HG03571 (cell line): Measurements from ENCODE around the gene IRF2BP2.
"Not testable (repeated sequence)": the region's sequence is repeated elsewhere in the genome, so short reads cannot be mapped to it uniquely, and the experiment has no call there.

ENCODE experiments used
- ATAC-seq: cut with Tn5 transposase; IDR thresholded peaks from one replicate; pipeline ENCODE4 v1.9.1; 2021; ENCODE audit not compliant: unreplicated experiment

Gene IRF2BP2

GRCh38 chr1:234634922-234635321 is 24.9 kb upstream of the IRF2BP2 start:
- not testable (repeated sequence) for ATAC-seq

GRCh38 chr1:234634387-234634786 is 24.4 kb upstream of the IRF2BP2 start:
- ATAC-seq: no peak

- ATAC-seq: no peak
Measured at GRCh38 chr1:234633246-234634003, 23.4 kb upstream of the IRF2BP2 start.

GRCh38 chr1:234632225-234632624 is 22.2 kb upstream of the IRF2BP2 start:
- ATAC-seq: no peak

- ATAC-seq: no peak
Measured at GRCh38 chr1:234631721-234632125, 21.7 kb upstream of the IRF2BP2 start.

- ATAC-seq: no peak
Measured at GRCh38 chr1:234629026-234629425, 19.0 kb upstream of the IRF2BP2 start.

GRCh38 chr1:234628089-234628488 is 18.1 kb upstream of the IRF2BP2 start:
- no peak for ATAC-seq

- ATAC-seq: no peak
Measured at GRCh38 chr1:234627009-234627950, 17.3 kb upstream of the IRF2BP2 start.

GRCh38 chr1:234626391-234626790 is 16.4 kb upstream of the IRF2BP2 start:
- no peak for ATAC-seq

- ATAC-seq: no peak
Measured at GRCh38 chr1:234624724-234625117, 14.7 kb upstream of the IRF2BP2 start.

GRCh38 chr1:234621657-234622335 is 11.8 kb upstream of the IRF2BP2 start:
- no peak for ATAC-seq

GRCh38 chr1:234621127-234621468 is 11.1 kb upstream of the IRF2BP2 start:
- no peak for ATAC-seq

GRCh38 chr1:234620272-234621126 is 10.5 kb upstream of the IRF2BP2 start:
- ATAC-seq: no peak

- no peak for ATAC-seq
Measured at GRCh38 chr1:234619794-234620247, 9.8 kb upstream of the IRF2BP2 start.

GRCh38 chr1:234619071-234619480 is 9.1 kb upstream of the IRF2BP2 start:
- no peak for ATAC-seq

GRCh38 chr1:234618737-234619049 is 8.7 kb upstream of the IRF2BP2 start:
- ATAC-seq: no peak

GRCh38 chr1:234617986-234618736 is 8.2 kb upstream of the IRF2BP2 start:
- no peak for ATAC-seq

- no peak for ATAC-seq
Measured at GRCh38 chr1:234617131-234617985, 7.4 kb upstream of the IRF2BP2 start.

- ATAC-seq: no peak
Measured at GRCh38 chr1:234616644-234617043, 6.7 kb upstream of the IRF2BP2 start.
